NCI-H1048 (cell line): ENCODE measurements around the gene LRBA.
"Not testable (repeated sequence)": the region's sequence is repeated elsewhere in the genome, so short reads cannot be mapped to it uniquely, and the experiment has no call there.

Experiments used
- DNase-seq: peaks from one replicate; lab custom pipeline; 2025; lab: John Stamatoyannopoulos, UW

The LRBA gene

DNA sequence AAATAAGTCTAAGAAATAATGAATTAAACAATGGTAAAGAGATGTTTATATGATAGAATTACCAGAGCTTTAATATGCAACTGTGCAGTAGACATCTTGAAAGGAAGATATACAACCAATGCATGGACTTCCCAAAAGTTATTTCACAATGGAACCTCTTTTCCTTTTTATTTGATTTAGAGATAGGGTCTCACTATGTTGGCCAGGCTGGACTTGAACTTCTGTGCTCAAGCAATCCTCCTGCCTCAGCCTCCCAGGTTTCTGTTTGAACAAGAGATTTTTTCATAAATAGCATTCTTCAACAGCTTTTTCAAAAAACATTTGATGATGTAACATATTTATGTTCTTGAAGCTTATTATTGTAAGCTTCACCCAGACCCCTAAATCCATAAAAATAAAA lies 72.0 kb downstream of the LRBA start:
- no peak for DNase-seq

DNA sequence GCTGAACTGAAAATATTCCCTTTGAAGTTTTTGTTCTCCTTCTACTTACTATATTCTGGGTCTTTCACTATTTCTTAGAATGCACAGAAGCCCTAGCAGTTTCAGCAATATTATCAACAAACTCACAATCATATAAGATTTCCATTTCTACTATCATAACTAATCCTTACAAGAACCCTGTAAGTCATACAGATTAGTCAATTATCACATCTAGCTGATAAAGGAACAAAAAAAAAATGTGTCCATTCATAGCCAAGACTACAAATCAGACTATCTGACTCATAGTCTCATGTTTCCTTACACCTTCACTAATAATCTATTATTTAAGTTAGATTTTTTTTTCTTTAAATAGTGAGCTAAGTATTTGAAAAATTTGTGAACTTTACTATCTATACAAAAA lies 72.5 kb downstream of the LRBA start:
- DNase-seq: no peak

DNA sequence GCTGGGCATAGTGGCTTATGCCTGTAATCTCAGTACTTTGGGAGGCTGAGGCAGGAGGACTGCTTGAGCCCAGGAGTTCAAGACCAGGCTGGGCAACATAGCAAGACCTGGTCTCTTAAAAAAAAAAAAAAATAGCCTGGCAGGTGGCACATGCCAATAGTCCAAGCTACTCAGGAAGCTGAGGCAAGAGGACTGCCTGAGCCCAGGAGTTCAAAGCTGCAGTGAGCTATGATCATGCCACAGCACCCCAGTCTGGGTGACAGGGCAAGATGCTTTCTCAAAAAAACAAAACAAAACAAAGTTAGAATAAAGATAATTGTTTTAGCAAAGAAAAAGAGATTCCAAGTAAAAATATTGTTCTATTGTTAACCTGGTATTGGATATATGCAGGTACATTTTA lies 75.0 kb downstream of the LRBA start:
- no peak for DNase-seq

GRCh38 chr4:150939530-150939929 lies 75.6 kb downstream of the LRBA start:
- no peak for DNase-seq

GRCh38 chr4:150938873-150939499 lies 76.1 kb downstream of the LRBA start:
- DNase-seq: no peak

DNA sequence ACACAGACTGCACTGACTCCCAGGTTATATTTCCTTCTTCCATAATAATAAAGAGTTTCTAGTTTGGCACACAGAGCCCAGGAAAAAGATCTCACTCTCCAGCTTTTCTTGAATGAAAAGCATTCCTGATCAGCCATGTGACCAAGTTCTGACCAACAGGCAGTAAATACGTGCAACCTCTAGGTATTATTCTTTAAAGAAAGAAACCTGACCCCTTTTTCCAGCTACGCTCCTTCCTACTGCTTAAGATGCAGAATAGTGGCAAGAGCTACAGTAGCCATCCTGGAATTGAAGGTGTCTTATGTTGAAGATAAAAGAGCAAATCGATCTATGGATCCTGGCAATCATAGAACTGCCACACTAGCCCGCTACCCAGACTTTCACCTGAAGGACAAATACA lies 76.7 kb downstream of the LRBA start:
- no peak for DNase-seq

DNA sequence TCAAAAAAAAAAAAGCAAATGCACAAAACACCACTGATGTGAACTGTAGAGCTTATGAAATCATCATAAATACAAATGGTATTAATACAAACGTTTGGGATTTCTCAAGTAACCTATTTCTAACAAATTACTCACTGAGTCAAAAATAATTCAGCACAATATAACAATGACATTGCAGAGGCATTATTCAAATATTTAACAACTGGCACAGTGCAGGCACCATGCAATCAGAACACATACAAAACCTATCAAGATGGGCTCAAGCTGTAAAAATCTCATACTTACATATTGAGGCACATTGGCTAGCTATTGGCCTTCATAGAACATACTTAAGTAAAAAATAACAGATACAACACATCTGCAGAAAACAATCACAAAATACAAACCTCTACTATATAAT lies 81.1 kb downstream of the LRBA start:
- DNase-seq: no peak

DNA sequence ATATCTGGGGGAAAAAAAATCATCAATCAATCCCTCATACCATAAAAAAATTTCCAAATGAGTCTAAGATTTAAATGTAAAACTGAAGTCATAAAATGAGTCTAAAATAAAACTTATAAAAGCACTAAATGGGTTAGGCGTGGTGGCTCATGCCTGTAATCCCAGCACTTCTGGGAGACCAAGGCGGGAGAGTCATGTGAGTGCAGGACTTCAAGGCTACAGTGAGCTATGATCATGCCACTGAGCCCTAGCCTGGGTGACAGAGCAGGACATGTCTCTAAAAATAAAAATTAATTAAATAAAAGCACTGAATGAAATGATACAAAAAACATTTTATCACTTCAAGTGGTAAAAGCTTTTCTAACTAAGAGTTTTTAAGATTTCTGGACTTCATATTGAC lies 83.3 kb downstream of the LRBA start:
- DNase-seq: no peak

DNA sequence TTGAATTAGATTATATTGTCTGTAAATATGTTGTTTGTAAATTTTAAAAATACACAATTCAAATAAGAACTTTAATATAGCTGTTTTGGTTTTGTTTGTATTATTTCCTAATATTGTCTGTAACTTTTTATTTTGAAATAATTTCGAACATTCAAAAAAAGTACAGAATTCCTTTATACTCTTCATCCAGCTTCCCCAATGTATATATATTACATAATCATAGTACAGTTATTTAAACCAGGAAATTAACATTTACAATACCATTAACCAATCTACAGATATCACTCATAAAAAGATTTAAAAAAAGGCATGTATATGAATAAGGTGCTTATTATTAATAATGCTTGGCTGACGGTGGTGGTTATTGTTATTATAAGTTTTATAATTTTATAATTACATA lies 84.1 kb downstream of the LRBA start:
- no peak for DNase-seq

- DNase-seq: no peak
Observed at GRCh38 chr4:150923945-150924344, 91.1 kb downstream of the LRBA start.

DNA sequence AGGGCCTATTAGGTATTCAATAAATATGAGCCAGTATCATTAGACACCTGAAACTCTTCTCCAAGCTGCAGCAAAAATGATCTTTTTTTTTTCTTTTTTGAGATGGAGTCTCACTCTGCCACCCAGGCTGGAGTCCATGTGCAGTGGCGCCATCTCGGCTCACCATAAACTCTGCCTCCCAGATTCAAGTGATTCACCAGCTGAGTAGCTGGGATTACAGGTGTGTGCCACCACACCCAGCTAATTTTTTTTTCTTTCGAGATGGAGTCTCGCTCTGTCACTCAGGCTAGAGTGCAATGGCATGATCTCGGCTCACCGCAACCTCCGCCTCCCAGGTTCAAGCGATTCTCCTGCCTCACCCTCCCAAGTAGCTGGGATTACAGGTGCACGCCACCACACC lies 93.6 kb downstream of the LRBA start:
- not testable (repeated sequence) for DNase-seq

GRCh38 chr4:150918562-150918961 lies 96.5 kb downstream of the LRBA start:
- not testable (repeated sequence) for DNase-seq

DNA sequence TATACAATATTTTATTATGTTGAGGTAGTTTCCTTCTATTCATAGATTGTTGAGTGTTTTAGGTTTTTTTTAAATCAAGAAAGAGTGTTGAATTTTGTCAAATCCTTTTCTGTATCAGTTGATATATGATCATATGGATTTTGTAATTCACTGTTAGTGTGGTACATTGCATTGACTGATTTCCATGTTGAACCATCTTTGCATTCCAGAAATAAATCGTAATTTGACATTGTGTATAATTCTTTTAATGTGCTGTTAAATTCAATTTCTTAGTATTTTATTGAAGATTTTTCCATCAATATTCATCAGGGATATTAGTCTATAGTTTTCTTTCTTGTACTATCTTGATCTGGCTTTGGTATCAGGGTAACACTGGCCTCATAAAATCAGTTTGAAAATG lies 103.8 kb downstream of the LRBA start:
- DNase-seq: no peak

- DNase-seq: no peak
Observed at GRCh38 chr4:150909116-150909515, 106.0 kb downstream of the LRBA start.

DNA sequence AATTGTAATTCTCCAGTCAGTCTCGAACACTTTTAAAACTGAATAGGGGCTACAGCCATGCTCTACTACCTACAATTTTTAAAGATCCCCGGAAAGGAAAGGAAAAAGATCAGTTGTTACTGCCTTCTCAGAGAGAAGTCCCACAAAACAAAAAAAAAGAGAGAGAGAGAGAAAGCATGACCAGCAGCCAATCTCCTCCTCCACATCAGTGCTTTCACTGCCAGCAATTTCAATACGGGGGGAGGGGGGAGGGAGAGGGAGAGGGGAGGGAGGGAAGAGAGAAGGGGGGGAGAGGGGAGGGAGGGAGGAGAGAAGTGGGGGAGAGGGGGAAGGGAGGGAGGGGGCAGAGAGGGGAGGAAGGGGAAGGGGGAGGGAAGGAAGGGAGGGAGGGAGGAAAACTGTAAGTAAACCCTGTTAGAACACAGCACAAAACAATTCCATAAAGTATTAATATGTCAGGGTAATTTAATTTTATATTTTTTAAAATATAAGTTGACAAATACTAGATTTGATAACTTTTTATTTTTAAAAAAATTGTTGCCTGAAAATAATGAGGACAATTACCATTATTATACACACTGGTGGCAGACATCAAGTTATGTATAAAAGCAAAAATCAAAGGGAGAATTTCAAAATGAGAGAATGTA lies 108.0 kb downstream of the LRBA start:
- no peak for DNase-seq

- no peak for DNase-seq
Observed at GRCh38 chr4:150904671-150905070, 110.4 kb downstream of the LRBA start.

DNA sequence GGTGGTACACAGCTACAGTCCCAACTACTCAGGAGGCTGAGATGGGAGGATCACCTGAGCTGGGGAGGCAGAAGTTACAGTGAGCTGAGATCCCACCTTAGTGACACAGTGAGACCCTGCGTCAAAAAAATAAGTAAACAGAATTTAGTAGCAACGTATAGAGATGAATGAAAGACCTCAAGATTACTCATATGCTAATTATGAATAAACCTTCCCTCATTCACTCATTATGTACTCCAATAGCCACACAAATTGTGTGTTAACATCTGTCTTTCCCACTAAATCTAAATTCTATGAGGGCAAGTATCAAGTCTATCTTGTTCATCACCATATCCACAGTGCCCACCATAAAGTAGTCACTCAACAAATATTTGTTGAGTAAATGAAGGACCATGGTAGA lies 111.5 kb downstream of the LRBA start:
- DNase-seq: no peak

DNA sequence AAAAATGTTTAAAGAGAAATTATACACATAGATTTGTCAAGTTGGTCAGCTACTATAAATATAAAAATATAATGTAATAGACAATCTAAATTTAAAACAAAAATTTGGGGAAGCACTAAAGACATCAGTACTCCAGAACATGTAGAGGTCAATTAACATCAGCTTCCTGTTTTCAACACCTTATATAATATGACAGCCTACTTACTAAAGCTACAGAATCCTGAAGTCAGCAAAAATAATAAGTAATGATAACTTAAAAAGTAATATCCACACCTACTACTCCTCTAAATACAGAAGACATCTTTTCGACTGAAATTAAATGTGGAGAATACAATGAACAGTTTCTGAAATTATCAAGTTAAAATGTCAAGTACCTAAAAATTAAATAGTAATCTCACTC lies 118.6 kb downstream of the LRBA start:
- no peak for DNase-seq

GRCh38 chr4:150890246-150890645 lies 124.8 kb downstream of the LRBA start:
- no peak for DNase-seq

DNA sequence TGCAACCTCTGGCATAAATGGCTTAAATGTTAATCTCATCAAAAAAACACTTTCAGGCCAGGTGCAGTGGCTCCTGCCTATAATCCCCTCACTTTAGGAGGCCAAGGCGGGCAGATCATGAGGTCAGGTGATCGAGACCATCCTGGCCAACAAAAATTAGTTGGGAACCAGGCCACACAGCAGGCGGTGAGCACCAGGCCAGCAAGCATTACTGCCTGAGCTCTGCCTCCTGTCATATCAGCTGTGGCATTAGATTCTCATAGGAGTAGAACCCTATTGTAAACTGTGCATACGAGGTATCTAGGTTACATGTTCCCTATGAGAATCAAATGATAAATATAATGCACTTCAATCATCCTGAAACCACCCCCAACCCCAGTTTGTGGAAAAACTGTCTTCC lies 125.8 kb downstream of the LRBA start:
- DNase-seq: no peak

DNA sequence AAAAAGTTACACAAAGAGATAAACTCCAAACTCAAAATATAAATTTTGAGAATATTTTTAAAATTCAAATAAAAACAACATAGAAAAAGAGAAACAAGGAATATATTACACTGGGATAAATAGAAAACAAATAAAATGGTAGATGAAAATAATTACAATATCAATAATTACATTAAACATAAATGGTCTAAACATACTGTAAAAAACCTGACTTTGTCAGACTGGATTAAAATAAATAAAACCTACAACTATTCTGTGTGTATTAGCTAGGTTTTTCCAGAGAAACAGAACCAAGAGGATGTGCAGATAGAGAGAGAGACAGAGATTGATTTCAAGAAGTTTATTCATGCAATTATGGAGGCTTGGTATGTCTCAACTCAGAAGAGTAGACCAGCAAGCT lies 126.5 kb downstream of the LRBA start:
- no peak for DNase-seq

DNA sequence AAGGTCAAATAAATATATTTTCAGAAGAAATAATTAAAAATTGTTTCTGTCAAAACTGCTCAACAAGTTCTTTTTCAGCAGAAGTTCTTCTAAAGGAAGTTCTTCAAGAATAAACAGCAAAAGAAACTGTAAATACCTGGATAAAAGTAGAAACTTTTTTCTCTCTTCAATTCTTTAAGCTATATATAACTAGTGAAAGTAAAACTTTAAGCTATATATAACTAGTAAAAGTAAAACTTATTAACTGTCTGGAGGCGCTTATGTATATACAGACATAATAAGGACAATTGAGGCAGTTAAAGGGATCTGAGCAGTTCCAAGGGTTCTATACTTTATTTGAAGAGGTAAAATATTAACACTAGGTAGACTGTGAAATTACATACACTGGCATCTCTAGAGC lies 126.9 kb downstream of the LRBA start:
- no peak for DNase-seq

DNA sequence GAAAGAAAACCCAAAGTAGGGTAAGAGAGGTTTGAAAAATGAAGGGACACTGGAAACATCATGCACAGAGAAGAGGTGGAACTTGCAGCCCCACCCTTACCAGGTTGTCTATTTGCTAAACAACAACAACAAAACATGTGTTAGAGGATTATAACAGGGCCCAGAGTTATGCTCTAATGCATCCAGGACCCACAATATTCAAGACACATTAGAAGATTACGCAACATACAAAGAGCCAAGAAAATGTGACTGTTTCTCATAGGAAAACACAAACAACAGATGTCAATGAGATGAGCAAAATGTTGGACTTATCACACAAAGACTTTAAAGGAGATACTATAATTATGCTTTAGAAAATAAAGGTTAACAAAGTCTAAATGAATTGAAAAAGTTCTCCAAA lies 128.5 kb downstream of the LRBA start:
- DNase-seq: no peak

GRCh38 chr4:150884625-150885024 lies 130.5 kb downstream of the LRBA start:
- DNase-seq: no peak
